Right renal pelvis (tissue), 4 donors: ENCODE data around the gene NRARP. TPM values are rescaled to one million over a fixed set of nuclear protein-coding genes. Genes with fewer than 3 reads are reported as not detected.

ENCODE experiments used
- DNase-seq, 4 donors: peaks; one replicate each; pipeline ENCODE4 v3.0.0-alpha.2; 2013; ENCODE audit warnings: low read depth in 4 of 4, low spot score in 3 of 4, missing footprints in 1 of 4
- polyA plus RNA-seq, 4 donors: library from polyadenylated mRNA; unstranded; fragments of 120-200 nt; gene quantifications; one replicate each; pipeline ENCODE4 v1.2.1, GENCODE V29; 2013; ENCODE audit not compliant: insufficient read length in 4 of 4

NRARP gene
- polyA plus RNA-seq, 4 donors, result 6.6 to 10.1 (median 6.7) TPM

GRCh38 chr9:137311986-137312851 is 10.1 kb upstream of the NRARP start:
- no peak for DNase-seq

- DNase-seq, result no peak
Observed at GRCh38 chr9:137311171-137311985, 9.3 kb upstream of the NRARP start.

- no peak for DNase-seq
Observed at GRCh38 chr9:137310189-137311052, 8.3 kb upstream of the NRARP start.

- no peak for DNase-seq
Observed at GRCh38 chr9:137309368-137310188, 7.5 kb upstream of the NRARP start.

- DNase-seq, result no peak
Observed at GRCh38 chr9:137308057-137308619, 6.1 kb upstream of the NRARP start.

- no peak for DNase-seq
Observed at GRCh38 chr9:137307255-137308056, 5.4 kb upstream of the NRARP start.

- DNase-seq, result no peak
Observed at GRCh38 chr9:137306850-137307254, 4.8 kb upstream of the NRARP start.

- DNase-seq, result no peak
Observed at GRCh38 chr9:137306066-137306849, 4.2 kb upstream of the NRARP start.

- DNase-seq, result no peak
Observed at GRCh38 chr9:137305798-137306065, 3.7 kb upstream of the NRARP start.

GRCh38 chr9:137305060-137305797 is 3.2 kb upstream of the NRARP start:
- no peak for DNase-seq

- no peak for DNase-seq
Observed at GRCh38 chr9:137304383-137305059, 2.5 kb upstream of the NRARP start.

GRCh38 chr9:137303893-137304382 is 1.9 kb upstream of the NRARP start:
- DNase-seq, result no peak

- DNase-seq, result no peak
Observed at GRCh38 chr9:137303151-137303892, 1.3 kb upstream of the NRARP start.

- DNase-seq, result no peak
Observed at GRCh38 chr9:137302449-137303150, 529 bp upstream of the NRARP start.
